ENCODE data around the gene DUSP7.

GRCh38 chr3:52041118-52041731 is 15.1 kb downstream of the DUSP7 start:
- TF ChIP-seq CTCF (IDR thresholded peaks at IDR 0.05) (peak in 1 of 4 experiments; percentile 19), POLR2A (IDR thresholded peaks at IDR 0.05) (no peak), POLR2AphosphoS5 (IDR thresholded peaks at IDR 0.05) (no peak)
